MCF 10A (cell line): ENCODE results near the gene TNIK. TPM values are rescaled to one million over a fixed set of nuclear protein-coding genes. Genes with fewer than 3 reads are reported as not detected.

Source experiments
- BruUV-seq: library from RNA; stranded (reverse); fragments of 400-500 nt; replicated peaks from 2 replicates; lab custom pipeline; 2021; lab: Mats Ljungman, UMichigan
- CTCF ChIA-PET: fragments of 300-600 bp; sonication (Branson Sonifier 250); formaldehyde crosslinking; extraction: SDS; loops from one replicate; lab custom pipeline; 2021; ENCODE audit warnings: antibody characterized with exemption, inconsistent platforms; lab: Yijun Ruan, JAX
- POLR2A ChIA-PET: fragments of 300-600, 350-650 bp; sonication (Branson Sonifier 250); formaldehyde crosslinking; extraction: SDS; loops from one replicate; lab custom pipeline; 2020; ENCODE audit warnings: antibody characterized with exemption, inconsistent platforms; lab: Yijun Ruan, JAX
- DNase-seq: peaks from one replicate; pipeline ENCODE4 v3.0.0-alpha.2; 2018; ENCODE audit not compliant: unreplicated experiment
- H3K27ac Mint-ChIP-seq: one replicate; pipeline ENCODE4 v1.8.0; 2022; ENCODE audit warnings: mild to moderate bottlenecking, low read depth, mixed read lengths; ENCODE audit not compliant: unreplicated experiment
- H3K27me3 Mint-ChIP-seq: one replicate; pipeline ENCODE4 v1.8.0; 2022; ENCODE audit warnings: mixed read lengths; ENCODE audit not compliant: insufficient read depth, unreplicated experiment
- H3K36me3 Mint-ChIP-seq: one replicate; pipeline ENCODE4 v1.8.0; 2022; ENCODE audit warnings: mild to moderate bottlenecking, moderate library complexity, mixed read lengths; ENCODE audit not compliant: insufficient read depth, unreplicated experiment
- H3K4me1 Mint-ChIP-seq: one replicate; pipeline ENCODE4 v1.8.0; 2022; ENCODE audit warnings: mixed read lengths; ENCODE audit not compliant: insufficient read depth, unreplicated experiment
- H3K4me3 Mint-ChIP-seq: one replicate; pipeline ENCODE4 v1.8.0; 2022; ENCODE audit warnings: mild to moderate bottlenecking, moderate library complexity, mixed read lengths; ENCODE audit not compliant: unreplicated experiment
- H3K9me3 Mint-ChIP-seq: one replicate; pipeline ENCODE4 v1.8.0; 2022; ENCODE audit warnings: mixed read lengths; ENCODE audit not compliant: unreplicated experiment
- intact Hi-C: fragments of 100-400 bp; cut with micrococcal nuclease; formaldehyde crosslinking; loops from 2 replicates; pipeline ENCODE4 v1.14.1; 2022
- total RNA-seq: library from RNA; stranded (reverse); gene quantifications from 2 replicates; pipeline ENCODE4 v1.2.3, GENCODE V29; 2022
- TF ChIP-seq, protein P1 (sequence below): fragments of 200-600 bp; IDR thresholded peaks from one replicate; pipeline ENCODE4 v1.8.0; 2022; ENCODE audit warnings: antibody characterized with exemption, mild to moderate bottlenecking; ENCODE audit not compliant: unreplicated experiment

Gene TNIK
- total RNA-seq, 1 experiment from 2014 or later: 3.4 TPM

DNA sequence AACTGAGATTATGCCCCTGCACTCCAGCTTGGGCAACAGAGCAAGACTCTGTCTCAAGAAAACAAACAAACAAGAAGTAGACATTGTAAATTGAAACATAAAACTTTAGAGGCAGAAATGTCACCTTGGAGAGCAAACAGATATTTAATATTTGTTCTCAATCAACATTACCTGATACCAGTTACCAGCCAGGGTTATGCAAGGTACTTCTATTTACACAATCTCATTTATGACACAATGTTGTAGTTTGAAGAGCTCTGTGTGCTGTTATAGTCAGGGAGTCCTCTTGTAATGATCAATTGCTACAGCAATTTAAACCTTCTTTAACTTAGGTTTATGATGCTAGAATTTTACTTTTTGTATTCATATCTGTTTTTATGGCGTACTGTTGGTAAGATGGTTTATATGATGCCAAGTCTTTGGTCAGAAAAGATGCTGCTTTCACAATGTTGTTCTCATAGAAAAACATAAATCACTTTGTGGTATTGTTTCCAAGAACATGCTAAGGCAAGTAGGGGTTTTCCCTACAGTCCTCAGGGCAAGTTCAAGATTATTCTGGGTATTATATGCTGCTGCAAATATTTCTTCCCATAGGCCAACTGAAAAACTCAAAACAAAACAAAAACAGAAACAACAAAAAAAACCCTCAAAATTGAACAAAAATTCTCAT is 173.5 kb downstream of the TNIK start:
- POLR2A ChIA-PET: interaction anchor here (0.6 to 4.1 kb wide), 13 partner anchors 10 to 1296 kb away, joined by 3 to 36 read pairs (median 5); partner anchors contain the start of gene TNIK
- TF ChIP-seq, protein P1, sequence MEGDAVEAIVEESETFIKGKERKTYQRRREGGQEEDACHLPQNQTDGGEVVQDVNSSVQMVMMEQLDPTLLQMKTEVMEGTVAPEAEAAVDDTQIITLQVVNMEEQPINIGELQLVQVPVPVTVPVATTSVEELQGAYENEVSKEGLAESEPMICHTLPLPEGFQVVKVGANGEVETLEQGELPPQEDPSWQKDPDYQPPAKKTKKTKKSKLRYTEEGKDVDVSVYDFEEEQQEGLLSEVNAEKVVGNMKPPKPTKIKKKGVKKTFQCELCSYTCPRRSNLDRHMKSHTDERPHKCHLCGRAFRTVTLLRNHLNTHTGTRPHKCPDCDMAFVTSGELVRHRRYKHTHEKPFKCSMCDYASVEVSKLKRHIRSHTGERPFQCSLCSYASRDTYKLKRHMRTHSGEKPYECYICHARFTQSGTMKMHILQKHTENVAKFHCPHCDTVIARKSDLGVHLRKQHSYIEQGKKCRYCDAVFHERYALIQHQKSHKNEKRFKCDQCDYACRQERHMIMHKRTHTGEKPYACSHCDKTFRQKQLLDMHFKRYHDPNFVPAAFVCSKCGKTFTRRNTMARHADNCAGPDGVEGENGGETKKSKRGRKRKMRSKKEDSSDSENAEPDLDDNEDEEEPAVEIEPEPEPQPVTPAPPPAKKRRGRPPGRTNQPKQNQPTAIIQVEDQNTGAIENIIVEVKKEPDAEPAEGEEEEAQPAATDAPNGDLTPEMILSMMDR: no peak
- no TSS peak for BruUV-seq

DNA sequence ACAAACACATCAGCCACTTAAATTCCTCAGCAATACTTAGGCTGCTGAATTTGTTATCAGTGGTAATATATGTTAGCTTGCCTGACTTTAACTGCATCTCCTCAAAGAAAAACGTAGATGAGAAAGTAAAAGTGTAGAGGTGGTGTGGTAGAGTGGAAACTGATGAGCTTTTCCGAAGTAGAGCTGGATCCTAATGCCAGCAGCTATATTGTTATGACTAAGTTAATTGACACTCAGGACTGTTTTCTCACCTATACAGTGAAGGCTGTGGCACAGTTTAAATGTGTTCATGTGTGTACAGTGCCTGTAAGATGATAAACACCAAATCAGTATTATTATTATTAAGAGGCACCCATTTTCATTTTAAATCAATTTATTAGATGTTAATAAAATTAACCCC is 174.9 kb downstream of the TNIK start:
- peaks cover 29% of the 10 kb centered on the region for H3K4me1 Mint-ChIP-seq
- POLR2A ChIA-PET: interaction anchor here (0.6 to 4.1 kb wide), 17 partner anchors 9 to 416 kb away, joined by 3 to 36 read pairs (median 4); partner anchors contain the start of gene TNIK
- intact Hi-C loops: no loop called here

More for the DNA sequence above, 173.5 kb downstream of the TNIK start:
- Mint-ChIP-seq H3K9me3 (no peaks in the 10 kb centered on the region), H3K27me3 (no peaks in the 10 kb centered on the region), H3K4me1 (peaks cover 27% of the 10 kb centered on the region), H3K27ac (peak overlapping the region; percentile 83), H3K36me3 (no peaks in the 10 kb centered on the region), H3K4me3 (no peak overlapping the region)
- DNase-seq: peak; percentile 88
- CTCF ChIA-PET: interaction anchor here (1.3 kb wide), 1 partner anchor 24 kb away, joined by 4 read pairs; no protein-coding TSS in a partner anchor
- intact Hi-C loops: no loop called here

DNA sequence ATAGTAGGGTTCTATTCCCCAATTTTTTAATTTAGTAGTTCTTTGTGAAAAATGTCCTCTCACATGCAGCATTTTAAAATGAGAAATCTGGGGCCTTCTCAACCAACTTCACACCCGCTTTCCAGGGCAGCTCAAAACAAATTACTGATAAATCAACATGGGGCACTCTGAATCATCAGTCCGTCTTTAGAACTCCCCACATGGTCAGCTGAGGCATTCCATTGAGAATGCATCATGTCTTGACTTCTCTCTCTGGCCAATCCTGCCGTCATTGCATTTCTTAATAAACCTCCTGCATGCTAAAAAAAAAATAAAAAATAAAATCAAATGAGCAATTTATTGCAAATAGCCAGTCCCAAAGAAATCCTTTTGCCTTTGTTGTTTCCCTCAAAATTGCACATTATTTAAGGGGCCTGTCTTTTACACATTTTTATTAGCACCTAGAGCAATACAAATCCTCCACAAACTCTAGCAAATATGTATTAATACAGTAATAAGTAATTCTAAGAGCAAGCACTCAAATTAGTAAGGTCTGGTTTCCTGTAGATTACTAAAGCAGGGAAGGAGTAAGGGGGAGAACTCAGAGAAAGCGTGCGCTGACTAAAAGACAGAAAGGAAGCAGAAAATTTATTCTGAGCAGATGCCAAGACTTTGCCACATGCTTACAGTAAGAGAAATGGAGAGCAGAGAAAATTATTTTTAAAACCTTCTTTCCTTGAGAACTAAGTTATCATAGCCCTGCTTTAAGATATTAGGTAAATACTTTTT is 175.7 kb downstream of the TNIK start:
- ChIA-PET CTCF (interaction anchor here (1.3 kb wide), 1 partner anchor 98 kb away, joined by 5 read pairs; no protein-coding TSS in a partner anchor), POLR2A (interaction anchor here (0.6 to 4.1 kb wide), 23 partner anchors 10 to 272 kb away, joined by 3 to 36 read pairs (median 3); partner anchors contain the start of gene TNIK)
- DNase-seq: peak; percentile 93
- intact Hi-C loops: loop anchor here (1.0 to 5.0 kb wide), 2 partner anchors 92 to 175 kb away; no protein-coding TSS in a partner anchor
- no peaks in the 10 kb centered on the region for H3K36me3 Mint-ChIP-seq
- no peaks in the 10 kb centered on the region for H3K27me3 Mint-ChIP-seq
- BruUV-seq: no TSS peak
- peaks cover 29% of the 10 kb centered on the region for H3K4me1 Mint-ChIP-seq
- H3K27ac Mint-ChIP-seq: peak overlapping the region; percentile 83
- TF ChIP-seq, protein P1: no peak
- peak overlapping the region; percentile 9 for H3K4me3 Mint-ChIP-seq
- no peaks in the 10 kb centered on the region for H3K9me3 Mint-ChIP-seq

More for the DNA sequence above, 174.9 kb downstream of the TNIK start:
- CTCF ChIA-PET: interaction anchor here (1.3 kb wide), 2 partner anchors 25 to 98 kb away, joined by 4 to 5 read pairs; no protein-coding TSS in a partner anchor
- TF ChIP-seq, protein P1: no peak
- BruUV-seq: no TSS peak
- H3K9me3 Mint-ChIP-seq: no peaks in the 10 kb centered on the region
- H3K27ac Mint-ChIP-seq: peak overlapping the region; percentile 83
- H3K27me3 Mint-ChIP-seq: no peaks in the 10 kb centered on the region
- no peak overlapping the region for H3K4me3 Mint-ChIP-seq
- peak; percentile 31 for DNase-seq
- H3K36me3 Mint-ChIP-seq: no peaks in the 10 kb centered on the region
